Smooth muscle cell (in vitro differentiated cells): ENCODE data around the gene RASGRP2. TPM values are rescaled to one million over a fixed set of nuclear protein-coding genes. Genes with fewer than 3 reads are reported as not detected.
"Not testable (repeated sequence)": the region's sequence is repeated elsewhere in the genome, so short reads cannot be mapped to it uniquely, and the experiment has no call there.

Experiments used
- DNase-seq: peaks from one replicate; lab custom pipeline; 2025; ENCODE audit not compliant: unreplicated experiment; lab: John Stamatoyannopoulos, UW
- H2AFZ ChIP-seq: fragments of 200-600 bp; sonication (generic); 2 replicates; pipeline ENCODE4 v1.6.0; 2016; ENCODE audit warnings: antibody characterized with exemption, low read depth, mild to moderate bottlenecking
- H3F3A ChIP-seq: fragments of 200-600 bp; sonication (generic); 2 replicates; pipeline ENCODE4 v1.6.0; 2017; ENCODE audit warnings: antibody characterized with exemption, low read depth
- H3K27ac ChIP-seq: fragments of 200-600 bp; sonication (generic); 2 replicates; pipeline ENCODE4 v1.5.1; 2016; ENCODE audit warnings: low read depth, mild to moderate bottlenecking
- H3K27me3 ChIP-seq: fragments of 200-600 bp; sonication (generic); 2 replicates; pipeline ENCODE4 v1.6.1; 2016; ENCODE audit warnings: low read depth, mild to moderate bottlenecking
- H3K36me3 ChIP-seq: fragments of 200-600 bp; sonication (generic); 2 replicates; pipeline ENCODE4 v1.5.1; 2016; ENCODE audit warnings: low read depth
- H3K4me1 ChIP-seq: fragments of 200-600 bp; sonication (generic); 2 replicates; pipeline ENCODE4 v1.5.1; 2016; ENCODE audit warnings: low read depth
- H3K4me2 ChIP-seq: fragments of 200-600 bp; sonication (generic); 2 replicates; pipeline ENCODE4 v1.6.0; 2016; ENCODE audit warnings: mild to moderate bottlenecking
- H3K4me3 ChIP-seq: fragments of 200-600 bp; sonication (generic); 2 replicates; pipeline ENCODE4 v1.5.1; 2016; ENCODE audit warnings: mild to moderate bottlenecking
- H3K79me2 ChIP-seq: fragments of 200-600 bp; sonication (generic); 2 replicates; pipeline ENCODE4 v1.6.0; 2016; ENCODE audit warnings: low read depth, mild to moderate bottlenecking
- H3K9ac ChIP-seq: fragments of 200-600 bp; sonication (generic); 2 replicates; pipeline ENCODE4 v1.6.0; 2016; ENCODE audit warnings: low read depth
- H3K9me3 ChIP-seq: fragments of 200-600 bp; sonication (generic); replicated peaks from 2 replicates; pipeline ENCODE4 v1.5.1; 2016; ENCODE audit warnings: low read depth
- H4K20me1 ChIP-seq: fragments of 200-600 bp; sonication (generic); 2 replicates; pipeline ENCODE4 v1.6.0; 2016; ENCODE audit warnings: low read depth
- CTCF ChIP-seq: fragments of 200-600 bp; sonication (generic); IDR thresholded peaks from 2 replicates; pipeline ENCODE4 v1.5.1; 2017; ENCODE audit warnings: borderline replicate concordance, mild to moderate bottlenecking, antibody characterized with exemption; ENCODE audit not compliant: insufficient read depth, poor library complexity, severe bottlenecking
- WGBS: methylation state at CpG from one replicate; pipeline ENCODE4 v1.1.7; 2016; ENCODE audit warnings: low lambda C conversion rate; 5-methylcytosine and 5-hydroxymethylcytosine counted together
- polyA plus RNA-seq: library from polyadenylated mRNA; unstranded; fragments of >200 nt; fragmentation: Nextera tagmentation; extraction: Ambion mirVana; gene quantifications from 2 replicates; pipeline ENCODE4 v1.2.1, GENCODE V29; 2016
- total RNA-seq: library from RNA; depleted of rRNA; stranded (reverse); fragments of >200 nt; gene quantifications from 2 replicates; pipeline ENCODE4 v1.2.3, GENCODE V29; 2014

Gene RASGRP2
- total and polyA plus RNA-seq, 2 experiments from 2014 or later = 0.78 to 2.9 TPM

DNA sequence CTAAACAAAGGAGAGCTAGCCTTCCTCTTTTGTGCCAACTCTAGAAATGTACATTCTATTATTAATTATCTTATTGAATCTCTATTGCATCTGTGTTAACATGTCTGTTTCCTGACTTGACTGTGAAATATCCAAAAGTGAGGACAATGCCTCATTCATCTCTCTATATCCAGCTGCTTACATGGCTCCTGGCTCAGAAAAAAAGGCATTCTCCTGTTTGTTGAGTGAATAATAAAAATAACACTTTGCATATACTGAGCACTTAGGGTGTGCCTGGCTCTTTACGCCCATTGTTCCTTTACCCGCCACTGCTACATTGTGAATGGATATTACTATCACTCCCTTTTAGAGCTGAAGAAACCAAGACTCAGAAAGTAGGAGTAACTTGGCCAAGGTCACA is 40.9 kb downstream of the RASGRP2 start:
- 91% methylated on average over 2 of the region's 2 CpGs for WGBS
- Histone ChIP-seq H3K27ac (no peak overlapping the region), H4K20me1 (no peaks in the 10 kb centered on the region), H2AFZ (no peak overlapping the region), H3K9ac (no peak overlapping the region), H3K79me2 (no peaks in the 10 kb centered on the region), H3K27me3 (peaks cover 29% of the 10 kb centered on the region), H3K4me2 (no peak overlapping the region), H3K4me3 (no peak overlapping the region), H3K9me3 (no peaks in the 10 kb centered on the region), H3K36me3 (no peaks in the 10 kb centered on the region), H3F3A (no peaks in the 10 kb centered on the region), H3K4me1 (no peaks in the 10 kb centered on the region)
- DNase-seq = no peak
- TF ChIP-seq CTCF = no peak

- H3K4me1 ChIP-seq, H3K36me3 ChIP-seq, H3F3A ChIP-seq, H2AFZ ChIP-seq, H3K4me3 ChIP-seq, DNase-seq, H3K9ac ChIP-seq, H3K9me3 ChIP-seq, H4K20me1 ChIP-seq, H3K27ac ChIP-seq, H3K4me2 ChIP-seq, H3K79me2 ChIP-seq: not testable (repeated sequence)
- H3K27me3 ChIP-seq = peaks cover 30% of the 10 kb centered on the region
- WGBS = 89% methylated on average over 6 of the region's 29 CpGs
Measured at GRCh38 chr11:64701956-64702355, 42.0 kb downstream of the RASGRP2 start.

DNA sequence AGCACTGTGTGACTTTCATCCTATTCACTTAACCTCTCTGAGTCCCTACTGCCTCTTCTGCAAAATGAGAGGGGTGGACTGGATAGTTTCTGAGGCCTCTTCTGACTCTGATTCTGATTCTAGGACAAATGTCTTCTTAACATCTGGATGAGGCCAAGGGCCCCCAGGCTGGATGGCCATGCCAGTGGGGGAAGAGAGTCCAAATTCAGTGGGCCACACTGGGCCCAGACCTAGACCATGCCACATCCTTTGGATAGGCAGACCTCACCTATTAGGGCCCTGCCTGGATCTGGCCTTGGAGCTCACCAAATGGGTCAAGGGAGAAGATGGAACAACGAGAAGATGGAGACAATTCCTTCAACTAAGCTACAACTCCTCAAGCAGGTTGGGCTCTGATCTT is 45.5 kb downstream of the RASGRP2 start:
- no peak overlapping the region for H3K4me3 ChIP-seq
- no peak overlapping the region for H3K27ac ChIP-seq
- no peaks in the 10 kb centered on the region for H3K9me3 ChIP-seq
- DNase-seq = no peak
- WGBS = 57% methylated on average over 1 of the region's 1 CpG
- no peaks in the 10 kb centered on the region for H3F3A ChIP-seq
- no peaks in the 10 kb centered on the region for H3K4me1 ChIP-seq
- no peak overlapping the region for H2AFZ ChIP-seq
- no peak overlapping the region for H3K4me2 ChIP-seq
- H3K27me3 ChIP-seq = peaks cover 30% of the 10 kb centered on the region
- no peaks in the 10 kb centered on the region for H3K79me2 ChIP-seq
- no peak overlapping the region for H3K9ac ChIP-seq
- TF ChIP-seq CTCF = no peak
- no peaks in the 10 kb centered on the region for H4K20me1 ChIP-seq
- H3K36me3 ChIP-seq = no peaks in the 10 kb centered on the region

- no peak overlapping the region for H3K4me3 ChIP-seq
- no peak overlapping the region for H2AFZ ChIP-seq
- WGBS = 83% methylated on average over 7 of the region's 7 CpGs
- H3K9me3 ChIP-seq = no peaks in the 10 kb centered on the region
- H3K79me2 ChIP-seq = no peaks in the 10 kb centered on the region
- H3K4me2 ChIP-seq = no peak overlapping the region
- no peak for DNase-seq
- H3K9ac ChIP-seq = no peak overlapping the region
- no peak for TF ChIP-seq CTCF
- no peak overlapping the region for H3K27ac ChIP-seq
- no peaks in the 10 kb centered on the region for H4K20me1 ChIP-seq
- H3F3A ChIP-seq = no peaks in the 10 kb centered on the region
- no peaks in the 10 kb centered on the region for H3K4me1 ChIP-seq
- no peaks in the 10 kb centered on the region for H3K36me3 ChIP-seq
- H3K27me3 ChIP-seq = peaks cover 31% of the 10 kb centered on the region
Measured at GRCh38 chr11:64697663-64698375, 46.1 kb downstream of the RASGRP2 start.
